ENCODE results near the gene PDHX.

DNA sequence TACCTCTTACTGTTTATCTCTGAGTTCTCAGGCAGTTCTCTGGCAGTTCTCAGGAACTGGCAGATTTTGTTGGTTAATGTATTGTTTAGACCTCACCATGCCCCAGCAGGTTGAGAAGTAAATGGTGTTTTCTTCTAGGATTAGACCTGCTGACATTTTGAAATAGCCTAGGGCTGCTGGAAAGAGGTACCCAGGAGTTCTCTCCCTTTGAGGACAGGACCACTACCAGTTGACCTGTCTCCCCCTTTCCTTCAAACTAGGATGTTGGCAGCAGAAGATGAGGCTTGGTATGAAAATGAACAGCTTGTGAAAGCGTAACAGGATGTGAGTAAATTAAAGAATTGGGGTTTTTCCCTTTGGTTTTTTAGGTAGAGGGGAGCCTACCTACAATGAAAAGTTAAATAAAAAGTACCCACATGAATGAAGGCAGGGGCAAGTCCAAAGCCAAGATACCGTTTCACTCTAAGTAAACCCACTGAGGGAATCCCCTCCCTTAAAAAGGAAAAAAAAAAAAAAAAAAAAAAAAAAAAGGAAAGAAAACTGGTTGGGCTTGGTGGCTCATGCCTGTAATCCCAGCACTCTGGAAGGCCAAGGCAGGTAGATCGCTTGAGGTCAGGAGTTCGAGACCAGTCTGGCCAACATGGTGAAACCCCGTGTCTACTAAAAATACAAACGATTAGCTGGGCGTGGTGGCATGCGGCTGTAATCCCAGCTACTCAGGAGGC lies 96.2 kb downstream of the PDHX start:
- TF ChIP-seq, protein P1, sequence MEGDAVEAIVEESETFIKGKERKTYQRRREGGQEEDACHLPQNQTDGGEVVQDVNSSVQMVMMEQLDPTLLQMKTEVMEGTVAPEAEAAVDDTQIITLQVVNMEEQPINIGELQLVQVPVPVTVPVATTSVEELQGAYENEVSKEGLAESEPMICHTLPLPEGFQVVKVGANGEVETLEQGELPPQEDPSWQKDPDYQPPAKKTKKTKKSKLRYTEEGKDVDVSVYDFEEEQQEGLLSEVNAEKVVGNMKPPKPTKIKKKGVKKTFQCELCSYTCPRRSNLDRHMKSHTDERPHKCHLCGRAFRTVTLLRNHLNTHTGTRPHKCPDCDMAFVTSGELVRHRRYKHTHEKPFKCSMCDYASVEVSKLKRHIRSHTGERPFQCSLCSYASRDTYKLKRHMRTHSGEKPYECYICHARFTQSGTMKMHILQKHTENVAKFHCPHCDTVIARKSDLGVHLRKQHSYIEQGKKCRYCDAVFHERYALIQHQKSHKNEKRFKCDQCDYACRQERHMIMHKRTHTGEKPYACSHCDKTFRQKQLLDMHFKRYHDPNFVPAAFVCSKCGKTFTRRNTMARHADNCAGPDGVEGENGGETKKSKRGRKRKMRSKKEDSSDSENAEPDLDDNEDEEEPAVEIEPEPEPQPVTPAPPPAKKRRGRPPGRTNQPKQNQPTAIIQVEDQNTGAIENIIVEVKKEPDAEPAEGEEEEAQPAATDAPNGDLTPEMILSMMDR (IDR thresholded peaks at IDR 0.05; ENCODE audit: low read length), result no peak
- TF ChIP-seq EZH2 (optimal IDR thresholded peaks at IDR 0.05; ENCODE audit: low read depth, low read length) (no peak), EZH2phosphoT487 (IDR thresholded peaks at IDR 0.05; ENCODE audit: low read length) (no peak)
